ENCODE measurements around the gene TBC1D2B. TPM values are rescaled to one million over a fixed set of nuclear protein-coding genes. Genes with fewer than 3 reads are reported as not detected.
"Not testable (repeated sequence)": the region's sequence is repeated elsewhere in the genome, so short reads cannot be mapped to it uniquely, and the experiment has no call there.

The TBC1D2B gene
- total and polyA plus RNA-seq, 2 experiments from 2014 or later = 24.8 to 38.4 TPM

- H2AFZ ChIP-seq = no peak overlapping the region
- peaks cover 5% of the 10 kb centered on the region for H3K4me1 ChIP-seq (ENCODE audit: insufficient read depth)
- H4K20me1 ChIP-seq (ENCODE audit: insufficient read depth, poor library complexity, severe bottlenecking) = no peaks in the 10 kb centered on the region
- DNase-seq (ENCODE audit: low spot score) = peak; percentile 88
- WGBS (ENCODE audit: low lambda C conversion rate, missing lambda C conversion rate) = 62% methylated on average over 24 of the region's 24 CpGs
- H3K4me2 ChIP-seq = no peak overlapping the region
- H3K4me3 ChIP-seq = no peak overlapping the region
- no peaks in the 10 kb centered on the region for H3K9me2 ChIP-seq (replicated peaks; ENCODE audit: insufficient read depth)
- no peaks in the 10 kb centered on the region for H3K9me3 ChIP-seq (ENCODE audit: low read depth)
- no peak for TF ChIP-seq EZH2 (IDR thresholded peaks at IDR 0.05; ENCODE audit: borderline replicate concordance)
- TF ChIP-seq CTCF (IDR thresholded peaks at IDR 0.05; ENCODE audit: poor library complexity) = peak; percentile 66
- no peaks in the 10 kb centered on the region for H3K79me2 ChIP-seq
- H3K36me3 ChIP-seq (replicated peaks; ENCODE audit: insufficient read depth, low read depth) = no peaks in the 10 kb centered on the region
- no peaks in the 10 kb centered on the region for H3K27me3 ChIP-seq
- no peak overlapping the region for H3K27ac ChIP-seq
Observed at GRCh38 chr15:78000091-78000926, 77.2 kb downstream of the TBC1D2B start.

GRCh38 chr15:77999486-77999885 is 78.0 kb downstream of the TBC1D2B start:
- TF ChIP-seq EZH2phosphoT487 (IDR thresholded peaks at IDR 0.05; ENCODE audit: low read depth, severe bottlenecking, unreplicated experiment) (no peak), EZH2 (IDR thresholded peaks at IDR 0.05; ENCODE audit: borderline replicate concordance) (no peak), CTCF (IDR thresholded peaks at IDR 0.05; ENCODE audit: poor library complexity) (no peak)
- Histone ChIP-seq H3K9me3 (ENCODE audit: low read depth) (no peaks in the 10 kb centered on the region), H3K9me2 (replicated peaks; ENCODE audit: insufficient read depth) (no peaks in the 10 kb centered on the region), H3K36me3 (replicated peaks; ENCODE audit: insufficient read depth, low read depth) (no peaks in the 10 kb centered on the region), H3K4me3 (no peak overlapping the region), H3K4me1 (ENCODE audit: insufficient read depth) (peaks cover 5% of the 10 kb centered on the region), H3K27ac (no peak overlapping the region), H4K20me1 (ENCODE audit: insufficient read depth, poor library complexity, severe bottlenecking) (no peaks in the 10 kb centered on the region), H3K79me2 (no peaks in the 10 kb centered on the region), H3K4me2 (no peak overlapping the region), H2AFZ (no peak overlapping the region), H3K27me3 (no peaks in the 10 kb centered on the region)
- 98% methylated on average over 15 of the region's 15 CpGs for WGBS (ENCODE audit: low lambda C conversion rate, missing lambda C conversion rate)
- no peak for DNase-seq (ENCODE audit: low spot score)

GRCh38 chr15:77998592-77998991 is 78.9 kb downstream of the TBC1D2B start:
- Histone ChIP-seq H3K4me2 (no peak overlapping the region), H3K9me3 (ENCODE audit: low read depth) (no peaks in the 10 kb centered on the region), H3K9me2 (replicated peaks; ENCODE audit: insufficient read depth) (no peaks in the 10 kb centered on the region), H3K4me1 (ENCODE audit: insufficient read depth) (peaks cover 9% of the 10 kb centered on the region), H3K4me3 (no peak overlapping the region), H3K36me3 (replicated peaks; ENCODE audit: insufficient read depth, low read depth) (no peaks in the 10 kb centered on the region), H3K27ac (no peak overlapping the region), H4K20me1 (ENCODE audit: insufficient read depth, poor library complexity, severe bottlenecking) (no peaks in the 10 kb centered on the region), H3K79me2 (no peaks in the 10 kb centered on the region), H2AFZ (no peak overlapping the region), H3K27me3 (no peaks in the 10 kb centered on the region)
- 94% methylated on average over 8 of the region's 8 CpGs for WGBS (ENCODE audit: low lambda C conversion rate, missing lambda C conversion rate)
- no peak for DNase-seq (ENCODE audit: low spot score)
- TF ChIP-seq EZH2phosphoT487 (IDR thresholded peaks at IDR 0.05; ENCODE audit: low read depth, severe bottlenecking, unreplicated experiment) (no peak), CTCF (IDR thresholded peaks at IDR 0.05; ENCODE audit: poor library complexity) (no peak), EZH2 (IDR thresholded peaks at IDR 0.05; ENCODE audit: borderline replicate concordance) (no peak)

- not testable (repeated sequence) for H2AFZ ChIP-seq; H3K9me2 ChIP-seq (replicated peaks; ENCODE audit: insufficient read depth); H3K27ac ChIP-seq; DNase-seq (ENCODE audit: low spot score); H3K4me1 ChIP-seq (ENCODE audit: insufficient read depth); H4K20me1 ChIP-seq (ENCODE audit: insufficient read depth, poor library complexity, severe bottlenecking); H3K4me2 ChIP-seq; H3K27me3 ChIP-seq; H3K4me3 ChIP-seq; H3K36me3 ChIP-seq (replicated peaks; ENCODE audit: insufficient read depth, low read depth); H3K9me3 ChIP-seq (ENCODE audit: low read depth); H3K79me2 ChIP-seq
- WGBS (ENCODE audit: low lambda C conversion rate, missing lambda C conversion rate) = 96% methylated on average over 23 of the region's 23 CpGs
Observed at GRCh38 chr15:77997761-77998554, 79.6 kb downstream of the TBC1D2B start.

GRCh38 chr15:77997221-77997620 is 80.3 kb downstream of the TBC1D2B start:
- not testable (repeated sequence) for H3K79me2 ChIP-seq; H3K9me3 ChIP-seq (ENCODE audit: low read depth); H4K20me1 ChIP-seq (ENCODE audit: insufficient read depth, poor library complexity, severe bottlenecking); H3K4me2 ChIP-seq; H3K4me3 ChIP-seq; H3K27me3 ChIP-seq; H3K9me2 ChIP-seq (replicated peaks; ENCODE audit: insufficient read depth); H2AFZ ChIP-seq; H3K27ac ChIP-seq; DNase-seq (ENCODE audit: low spot score); H3K4me1 ChIP-seq (ENCODE audit: insufficient read depth); H3K36me3 ChIP-seq (replicated peaks; ENCODE audit: insufficient read depth, low read depth)
- 95% methylated on average over 6 of the region's 6 CpGs for WGBS (ENCODE audit: low lambda C conversion rate, missing lambda C conversion rate)
